ENCODE results near the gene MACROH2A2. TPM values are rescaled to one million over a fixed set of nuclear protein-coding genes. Genes with fewer than 3 reads are reported as not detected.
A peak's percentile ranks its signal among the peaks of the same experiment; 100 is the strongest.

Gene MACROH2A2
- total RNA-seq, 2 donors from 2014 or later: 15.1 to 22.1 TPM

DNA sequence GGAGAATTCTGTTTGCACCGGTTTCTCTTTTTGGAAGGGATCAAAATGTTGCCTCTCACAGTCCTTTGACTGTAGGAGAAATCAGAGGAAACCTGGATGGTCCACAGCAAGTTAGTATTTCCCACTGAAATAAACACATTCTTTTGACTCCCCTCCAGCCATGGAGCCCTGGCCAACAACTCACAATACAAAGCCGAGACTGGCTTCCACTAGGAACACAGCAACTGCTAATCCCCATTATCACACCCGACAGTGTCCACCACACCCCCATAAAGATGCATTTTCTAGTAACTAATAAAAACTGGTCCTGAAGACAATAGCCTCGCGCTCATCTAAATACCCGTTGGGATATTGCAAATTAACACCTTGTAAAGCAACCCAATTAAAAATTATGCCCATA lies 798 bp upstream of the MACROH2A2 start:
- no peaks in the 10 kb centered on the region for H3K36me3 ChIP-seq
- no peak for DNase-seq
- no peaks in the 10 kb centered on the region for H3K9me3 ChIP-seq
- no peak overlapping the region for H3K27ac ChIP-seq
- TF ChIP-seq, protein P1, sequence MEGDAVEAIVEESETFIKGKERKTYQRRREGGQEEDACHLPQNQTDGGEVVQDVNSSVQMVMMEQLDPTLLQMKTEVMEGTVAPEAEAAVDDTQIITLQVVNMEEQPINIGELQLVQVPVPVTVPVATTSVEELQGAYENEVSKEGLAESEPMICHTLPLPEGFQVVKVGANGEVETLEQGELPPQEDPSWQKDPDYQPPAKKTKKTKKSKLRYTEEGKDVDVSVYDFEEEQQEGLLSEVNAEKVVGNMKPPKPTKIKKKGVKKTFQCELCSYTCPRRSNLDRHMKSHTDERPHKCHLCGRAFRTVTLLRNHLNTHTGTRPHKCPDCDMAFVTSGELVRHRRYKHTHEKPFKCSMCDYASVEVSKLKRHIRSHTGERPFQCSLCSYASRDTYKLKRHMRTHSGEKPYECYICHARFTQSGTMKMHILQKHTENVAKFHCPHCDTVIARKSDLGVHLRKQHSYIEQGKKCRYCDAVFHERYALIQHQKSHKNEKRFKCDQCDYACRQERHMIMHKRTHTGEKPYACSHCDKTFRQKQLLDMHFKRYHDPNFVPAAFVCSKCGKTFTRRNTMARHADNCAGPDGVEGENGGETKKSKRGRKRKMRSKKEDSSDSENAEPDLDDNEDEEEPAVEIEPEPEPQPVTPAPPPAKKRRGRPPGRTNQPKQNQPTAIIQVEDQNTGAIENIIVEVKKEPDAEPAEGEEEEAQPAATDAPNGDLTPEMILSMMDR (IDR thresholded peaks at IDR 0.05): no peak
- H3K9ac ChIP-seq (ENCODE audit: low read depth in 2 of 2, low read length in 2 of 2): no peak overlapping the region
- no peaks in the 10 kb centered on the region for H3K4me1 ChIP-seq
- no peaks in the 10 kb centered on the region for H3K27me3 ChIP-seq
- intact Hi-C loops (cut with DNase I): no loop called here
- H3K4me3 ChIP-seq: peak overlapping the region; percentile 79

DNA sequence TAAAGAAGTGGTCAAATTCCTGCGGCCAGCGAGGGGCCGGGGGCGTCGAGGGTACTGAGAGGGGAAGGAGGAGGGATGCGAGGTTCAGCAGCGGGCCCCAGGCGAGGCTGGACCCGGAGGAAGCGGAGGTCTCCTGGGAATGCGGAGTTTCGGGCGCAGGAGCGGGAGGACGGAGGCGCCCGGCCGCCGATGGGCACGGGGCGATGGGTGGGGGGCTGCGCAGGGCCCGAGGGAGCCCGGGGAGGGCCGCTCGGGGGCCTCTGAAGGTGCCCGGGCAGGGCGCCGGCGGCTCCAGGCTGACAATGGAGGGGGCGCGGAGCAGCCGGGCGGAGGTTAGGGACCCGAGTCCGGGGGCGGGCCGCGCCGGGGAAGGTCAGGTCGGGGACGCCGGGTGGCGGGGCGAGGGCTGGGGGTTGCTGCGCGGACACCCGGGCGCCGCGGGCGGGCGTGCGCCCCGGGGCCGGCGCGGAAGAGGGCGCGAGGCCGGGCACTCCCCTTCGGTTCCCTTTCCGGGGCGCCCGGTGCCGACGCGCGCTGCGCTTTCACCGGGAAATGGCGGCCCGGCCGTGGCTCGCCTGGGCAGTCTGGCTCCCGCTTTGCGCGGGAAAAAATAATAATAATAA lies 683 bp downstream of the MACROH2A2 start:
- no peaks in the 10 kb centered on the region for H3K36me3 ChIP-seq
- H3K27ac ChIP-seq: no peak overlapping the region
- H3K4me1 ChIP-seq: no peaks in the 10 kb centered on the region
- no peaks in the 10 kb centered on the region for H3K9me3 ChIP-seq
- no peaks in the 10 kb centered on the region for H3K27me3 ChIP-seq
- peak overlapping the region; percentile 79 for H3K4me3 ChIP-seq
- intact Hi-C loops (cut with DNase I): no loop called here
- TF ChIP-seq, protein P1 (IDR thresholded peaks at IDR 0.05): no peak
- H3K9ac ChIP-seq (ENCODE audit: low read depth in 2 of 2, low read length in 2 of 2): peak overlapping the region; percentile 56 to 58
- peak; percentile 30 for DNase-seq

DNA sequence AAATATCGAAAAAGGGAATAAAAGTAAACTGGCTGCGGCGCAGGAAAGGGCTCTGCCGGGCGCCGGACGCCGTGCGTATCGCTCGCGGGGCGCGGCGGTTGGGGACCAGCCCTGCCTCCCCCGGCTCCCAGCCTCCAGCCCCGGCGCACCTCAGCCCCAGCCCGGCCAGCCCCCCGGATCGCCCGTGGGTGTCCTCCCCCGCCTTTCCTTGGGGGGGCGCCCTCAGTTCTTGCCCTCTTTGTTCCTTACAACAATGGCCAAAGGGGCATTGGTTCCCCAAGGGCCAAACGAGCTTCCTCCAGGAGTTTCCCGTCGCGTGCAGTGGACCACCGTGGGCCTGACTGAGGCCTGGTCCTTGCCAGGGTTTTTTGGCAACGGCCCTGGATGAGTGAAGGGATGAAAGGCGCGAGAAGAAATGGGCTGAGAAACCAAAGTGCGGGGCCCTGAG lies 1.2 kb downstream of the MACROH2A2 start:
- H3K27ac ChIP-seq: no peak overlapping the region

DNA sequence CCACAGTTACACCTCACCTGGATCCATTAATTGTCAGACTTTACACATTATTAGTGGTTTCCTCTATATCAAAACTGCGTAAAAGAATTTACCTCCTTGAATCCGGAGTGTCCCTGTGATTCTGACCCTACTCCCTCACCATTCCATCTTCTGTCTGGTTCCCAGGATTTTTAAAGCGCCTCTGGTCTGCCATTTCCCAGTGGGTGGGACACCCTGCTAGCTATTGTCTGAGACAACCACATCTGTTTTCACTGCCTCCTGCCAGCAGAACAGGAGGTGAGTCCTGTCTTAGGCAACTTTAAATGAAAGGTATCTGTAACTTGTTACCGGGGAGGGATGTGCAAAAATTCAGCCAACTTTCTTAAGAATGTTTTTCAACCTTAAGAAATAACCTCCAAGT lies 2.3 kb downstream of the MACROH2A2 start:
- H3K4me1 ChIP-seq: no peaks in the 10 kb centered on the region
- H3K27me3 ChIP-seq: no peaks in the 10 kb centered on the region
- no peak overlapping the region for H3K9ac ChIP-seq (ENCODE audit: low read depth in 2 of 2, low read length in 2 of 2)
- no peak overlapping the region for H3K27ac ChIP-seq
- TF ChIP-seq, protein P1 (IDR thresholded peaks at IDR 0.05): no peak
- intact Hi-C loops (cut with DNase I): no loop called here
- no peaks in the 10 kb centered on the region for H3K9me3 ChIP-seq
- no peaks in the 10 kb centered on the region for H3K36me3 ChIP-seq
- H3K4me3 ChIP-seq: no peak overlapping the region
- DNase-seq: no peak

More for the DNA sequence above, 1.2 kb downstream of the MACROH2A2 start:
- Histone ChIP-seq H3K4me1 (no peaks in the 10 kb centered on the region), H3K9ac (ENCODE audit: low read depth in 2 of 2, low read length in 2 of 2) (peak overlapping the region in 1 of 2 donors; percentile 58), H3K4me3 (peak overlapping the region; percentile 79), H3K27me3 (no peaks in the 10 kb centered on the region), H3K9me3 (no peaks in the 10 kb centered on the region), H3K36me3 (no peaks in the 10 kb centered on the region)
- peak; percentile 44 for DNase-seq
- TF ChIP-seq, protein P1 (IDR thresholded peaks at IDR 0.05): no peak
- intact Hi-C loops (cut with DNase I): no loop called here

DNA sequence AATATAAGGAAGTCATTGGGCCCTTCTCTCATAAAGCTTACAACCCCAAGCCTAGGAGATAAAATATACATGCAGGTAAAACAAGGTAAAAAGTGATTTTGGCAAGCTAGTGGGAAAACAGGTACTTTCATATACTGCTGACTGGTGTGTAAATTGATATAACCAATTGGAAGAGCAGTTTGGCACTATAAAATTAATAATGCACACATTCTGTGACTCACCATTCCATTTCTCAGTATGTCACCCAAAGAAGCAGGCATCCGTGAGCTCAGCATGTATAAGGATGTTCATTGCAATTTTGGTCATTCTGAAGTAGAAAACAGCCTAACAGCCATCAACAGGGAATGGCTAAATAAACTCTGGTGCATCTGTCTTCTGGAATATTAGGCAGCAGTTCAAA lies 2.9 kb downstream of the MACROH2A2 start:
- Histone ChIP-seq H3K4me3 (no peak overlapping the region), H3K36me3 (no peaks in the 10 kb centered on the region), H3K9ac (ENCODE audit: low read depth in 2 of 2, low read length in 2 of 2) (no peak overlapping the region), H3K4me1 (no peaks in the 10 kb centered on the region), H3K27me3 (no peaks in the 10 kb centered on the region), H3K27ac (no peak overlapping the region), H3K9me3 (no peaks in the 10 kb centered on the region)
- intact Hi-C loops (cut with DNase I): no loop called here
- TF ChIP-seq, protein P1 (IDR thresholded peaks at IDR 0.05): no peak
- DNase-seq: no peak

All from colonic mucosa (tissue), 4 donors.